Measurements from ENCODE around the gene PTPRA.

GRCh38 chr20:2866236-2866635 is 7.0 kb upstream of the PTPRA start:
- no peak for TF ChIP-seq POLR2AphosphoS5 (IDR thresholded peaks at IDR 0.05; ENCODE audit: insufficient read depth, low read depth, low read length)
- no peak for TF ChIP-seq CTCF (IDR thresholded peaks at IDR 0.05; ENCODE audit: extremely low read depth in 1 of 2, insufficient read depth in 1 of 2, low read depth in 1 of 2, low read length in 2 of 2)
- no peak for TF ChIP-seq GATA2 (IDR thresholded peaks at IDR 0.05; ENCODE audit: insufficient read depth, insufficient read length, low read depth, low read length)
- no peak for TF ChIP-seq POLR2A (IDR thresholded peaks at IDR 0.05; ENCODE audit: low read depth, low read length)
- no peak for TF ChIP-seq EZH2 (IDR thresholded peaks at IDR 0.05; ENCODE audit: borderline replicate concordance, low read depth, low read length, severe bottlenecking)
- TF ChIP-seq MYC (IDR thresholded peaks at IDR 0.05; ENCODE audit: low read depth, low read length): no peak
- no peak for TF ChIP-seq FOS (IDR thresholded peaks at IDR 0.05; ENCODE audit: borderline replicate concordance, insufficient read depth, low read length)

All from endothelial cell of umbilical vein (primary cell).